Adipocyte (in vitro differentiated cells): Measurements from ENCODE around the gene STMN1.
"Not testable (repeated sequence)": the region's sequence is repeated elsewhere in the genome, so short reads cannot be mapped to it uniquely, and the experiment has no call there.

Source experiments
- DNase-seq: peaks from one replicate; pipeline ENCODE4 v3.0.0-alpha.2; 2015; ENCODE audit warnings: low read depth
- H3K27me3 ChIP-seq: replicated peaks from 2 replicates; pipeline ENCODE4 v1.7.0; 2013; ENCODE audit warnings: mild to moderate bottlenecking, low read length, moderate library complexity; ENCODE audit not compliant: control insufficient read depth, insufficient read depth
- H3K36me3 ChIP-seq: 2 replicates; pipeline ENCODE4 v1.7.0; 2013; ENCODE audit warnings: low read length, mild to moderate bottlenecking, moderate library complexity; ENCODE audit not compliant: control insufficient read depth, insufficient read depth, severe bottlenecking
- H3K4me1 ChIP-seq: 2 replicates; pipeline ENCODE4 v1.7.0; 2013; ENCODE audit warnings: mild to moderate bottlenecking, low read length, moderate library complexity; ENCODE audit not compliant: control insufficient read depth, insufficient read depth
- H3K4me3 ChIP-seq: 2 replicates; pipeline ENCODE4 v1.7.0; 2013; ENCODE audit warnings: mild to moderate bottlenecking, low read length, moderate library complexity
- H3K9ac ChIP-seq: 2 replicates; pipeline ENCODE4 v1.7.0; 2013; ENCODE audit warnings: mild to moderate bottlenecking, low read length, moderate library complexity
- H3K9me3 ChIP-seq: 2 replicates; pipeline ENCODE4 v1.7.0; 2013; ENCODE audit warnings: mild to moderate bottlenecking, low read length, moderate library complexity; ENCODE audit not compliant: control insufficient read depth

STMN1 gene

GRCh38 chr1:25905680-25906643 is at the start of gene STMN1:
Gene STMN1 (minus strand): TSS chr1:25906419. CDS start chr1:25904676, 1,743 bp downstream.
- peaks cover 14% of the 10 kb centered on the region for H3K4me1 ChIP-seq

GRCh38 chr1:25955553-25955952 is 49.3 kb upstream of the STMN1 start:
- Histone ChIP-seq H3K9ac (no peak overlapping the region), H3K4me1 (peaks cover 22% of the 10 kb centered on the region), H3K9me3 (peaks cover 6% of the 10 kb centered on the region), H3K4me3 (no peak overlapping the region), H3K36me3 (peaks cover 24% of the 10 kb centered on the region), H3K27me3 (no peaks in the 10 kb centered on the region)
- no peak for DNase-seq

More at GRCh38 chr1:25905680-25906643, at the start of gene STMN1:
- DNase-seq = peak; percentile 87
- H3K27me3 ChIP-seq = no peaks in the 10 kb centered on the region
- no peaks in the 10 kb centered on the region for H3K36me3 ChIP-seq
- no peaks in the 10 kb centered on the region for H3K9me3 ChIP-seq
- peak within 1 kb of the TSS; percentile 95 for H3K4me3 ChIP-seq
- H3K9ac ChIP-seq = peak within 1 kb of the TSS; percentile 86

- peaks cover 22% of the 10 kb centered on the region for H3K4me1 ChIP-seq
Observed at GRCh38 chr1:25954282-25954938, 48.2 kb upstream of the STMN1 start.

GRCh38 chr1:25952841-25953401 is 46.7 kb upstream of the STMN1 start:
- H3K4me3 ChIP-seq = no peak overlapping the region
- H3K9me3 ChIP-seq = peaks cover 2% of the 10 kb centered on the region
- H3K9ac ChIP-seq = no peak overlapping the region
- H3K36me3 ChIP-seq = no peaks in the 10 kb centered on the region
- H3K27me3 ChIP-seq = no peaks in the 10 kb centered on the region
- H3K4me1 ChIP-seq = peaks cover 29% of the 10 kb centered on the region
- peak; percentile 23 for DNase-seq

More at GRCh38 chr1:25954282-25954938, 48.2 kb upstream of the STMN1 start:
- no peak overlapping the region for H3K4me3 ChIP-seq
- H3K9ac ChIP-seq = no peak overlapping the region
- H3K36me3 ChIP-seq = peaks cover 13% of the 10 kb centered on the region
- peaks cover 8% of the 10 kb centered on the region for H3K9me3 ChIP-seq
- no peak for DNase-seq
- H3K27me3 ChIP-seq = no peaks in the 10 kb centered on the region

- Histone ChIP-seq H3K9me3 (peaks cover 2% of the 10 kb centered on the region), H3K27me3 (no peaks in the 10 kb centered on the region), H3K4me1 (peaks cover 24% of the 10 kb centered on the region), H3K9ac (no peak overlapping the region), H3K36me3 (no peaks in the 10 kb centered on the region), H3K4me3 (no peak overlapping the region)
- DNase-seq = no peak
Observed at GRCh38 chr1:25948641-25949040, 42.4 kb upstream of the STMN1 start.

GRCh38 chr1:25947027-25947426 is 40.8 kb upstream of the STMN1 start:
- Histone ChIP-seq H3K9me3 (peaks cover 2% of the 10 kb centered on the region), H3K4me1 (peaks cover 12% of the 10 kb centered on the region), H3K4me3 (no peak overlapping the region), H3K27me3 (no peaks in the 10 kb centered on the region), H3K36me3 (no peaks in the 10 kb centered on the region), H3K9ac (no peak overlapping the region)
- DNase-seq = no peak

GRCh38 chr1:25945761-25946160 is 39.5 kb upstream of the STMN1 start:
- Histone ChIP-seq H3K4me3 (no peak overlapping the region), H3K4me1 (peaks cover 12% of the 10 kb centered on the region), H3K9ac (no peak overlapping the region), H3K36me3 (no peaks in the 10 kb centered on the region), H3K9me3 (peaks cover 2% of the 10 kb centered on the region), H3K27me3 (no peaks in the 10 kb centered on the region)
- no peak for DNase-seq

- Histone ChIP-seq H3K9ac (no peak overlapping the region), H3K4me1 (peaks cover 12% of the 10 kb centered on the region), H3K9me3 (peaks cover 2% of the 10 kb centered on the region), H3K4me3 (no peak overlapping the region), H3K36me3 (no peaks in the 10 kb centered on the region), H3K27me3 (no peaks in the 10 kb centered on the region)
- peak; percentile 39 for DNase-seq
Observed at GRCh38 chr1:25944986-25945385, 38.8 kb upstream of the STMN1 start.

GRCh38 chr1:25943511-25943910 is 37.3 kb upstream of the STMN1 start:
- H3K27me3 ChIP-seq, H3K36me3 ChIP-seq, H3K4me1 ChIP-seq, H3K9me3 ChIP-seq, H3K9ac ChIP-seq, DNase-seq, H3K4me3 ChIP-seq: not testable (repeated sequence)

GRCh38 chr1:25936947-25937346 is 30.7 kb upstream of the STMN1 start:
- no peak overlapping the region for H3K4me3 ChIP-seq
- H3K4me1 ChIP-seq = peaks cover 5% of the 10 kb centered on the region
- no peaks in the 10 kb centered on the region for H3K9me3 ChIP-seq

More at GRCh38 chr1:25936947-25937346, 30.7 kb upstream of the STMN1 start:
- H3K9ac ChIP-seq = no peak overlapping the region
- DNase-seq = no peak
- no peaks in the 10 kb centered on the region for H3K36me3 ChIP-seq
- H3K27me3 ChIP-seq = peaks cover 9% of the 10 kb centered on the region
